Spleen (tissue), 11 donors: ENCODE data around the gene PPIA. TPM values are rescaled to one million over a fixed set of nuclear protein-coding genes. Genes with fewer than 3 reads are reported as not detected.
"Not testable (repeated sequence)": the region's sequence is repeated elsewhere in the genome, so short reads cannot be mapped to it uniquely, and the experiment has no call there.

Source experiments
- DNase-seq: peaks from one replicate; pipeline ENCODE4 v3.0.0-alpha.2; 2020
- H3K27ac ChIP-seq, 8 donors: fragments of 200-600 bp; sonication (generic) in 7 of 8; 1 replicate in 4 of 8; 2 replicates in 4 of 8; pipeline versions ENCODE4 v1.5.0 to v1.8.0; 2016 to 2021; ENCODE audit warnings: inconsistent platforms in 4 of 8, mild to moderate bottlenecking in 4 of 8, moderate library complexity in 1 of 8
- H3K27me3 ChIP-seq, 7 donors: fragments of 200-600 bp; sonication (generic) in 6 of 7; replicated peaks in 1 of 7; 1 replicate in 4 of 7; 2 replicates in 3 of 7; pipeline versions ENCODE4 v1.5.0 to v1.8.0; 2016 to 2021; ENCODE audit warnings: inconsistent platforms in 3 of 7, mild to moderate bottlenecking in 1 of 7
- H3K36me3 ChIP-seq, 6 donors: fragments of 200-600 bp; sonication (generic) in 5 of 6; 1 replicate in 4 of 6; 2 replicates in 2 of 6; pipeline versions ENCODE4 v1.5.0 to v1.8.0; 2016 to 2021; ENCODE audit warnings: inconsistent platforms in 2 of 6
- H3K4me1 ChIP-seq, 6 donors: fragments of 200-600 bp; sonication (generic) in 5 of 6; 1 replicate in 3 of 6; 2 replicates in 3 of 6; pipeline versions ENCODE4 v1.5.0 to v1.8.0; 2016 to 2021; ENCODE audit warnings: inconsistent platforms in 3 of 6
- H3K4me3 ChIP-seq, 8 donors: fragments of 200-600 bp; sonication (generic) in 7 of 8; 1 replicate in 4 of 8; 2 replicates in 4 of 8; pipeline versions ENCODE4 v1.5.0 to v1.8.0; 2016 to 2021; ENCODE audit warnings: inconsistent platforms in 4 of 8, mild to moderate bottlenecking in 4 of 8, moderate library complexity in 2 of 8
- H3K9me3 ChIP-seq, 8 donors: fragments of 200-600 bp; sonication (generic) in 7 of 8; 1 replicate in 4 of 8; 2 replicates in 4 of 8; pipeline versions ENCODE4 v1.5.0 to v1.8.0; 2016 to 2021; ENCODE audit warnings: inconsistent platforms in 4 of 8
- CTCF ChIP-seq, 11 experiments: fragments of 200-600 bp in 7 of 11; fragments of 450-650 bp in 4 of 11; sonication (generic) in 4 of 11; IDR thresholded peaks in 8 of 11; conservative IDR thresholded peaks in 3 of 11; 1 replicate in 7 of 11; 2 replicates in 4 of 11; pipeline versions ENCODE4 v1.4.0 to v1.8.0; 2016 to 2021; ENCODE audit warnings: antibody characterized with exemption in 11 of 11, inconsistent platforms in 4 of 11, mild to moderate bottlenecking in 1 of 11
- POLR2A ChIP-seq, 3 donors: fragments of 450-650 bp; IDR thresholded peaks; one replicate each; pipeline ENCODE4 v1.5.1; 2017; ENCODE audit warnings: antibody characterized with exemption in 3 of 3, mild to moderate bottlenecking in 1 of 3
- POLR2AphosphoS5 ChIP-seq, 3 donors: sonication (generic); formaldehyde crosslinking; IDR thresholded peaks; one replicate each; pipeline ENCODE4 v1.5.1; 2017; ENCODE audit warnings: antibody characterized with exemption in 3 of 3
- WGBS, 5 donors: extraction: QIAGEN DNeasy Blood & Tissue Kit in 3 of 5; methylation state at CpG; one replicate each; pipeline versions ENCODE4 v1.1.5 to v1.1.7; 2013 to 2018; 5-methylcytosine and 5-hydroxymethylcytosine counted together
- intact Hi-C: fragments of 100-400 bp; cut with DNase I; formaldehyde crosslinking; loops from one replicate; pipeline ENCODE4 v1.15.0; 2023; ENCODE audit warnings: low total_unique reads
- polyA plus RNA-seq, 3 donors: library from polyadenylated mRNA; stranded (reverse); fragments of 200-250 nt; gene quantifications; one replicate each; pipeline ENCODE4 v1.2.1, GENCODE V29; 2013
- total RNA-seq, 7 donors: library from RNA; depleted of rRNA in 3 of 7; stranded (reverse); fragments of >200 nt in 3 of 7; fragmentation: NEBNext Ultra II Directional in 4 of 7; extraction: Animal tissue kit (Norgen Biotek cat#: 25700) in 4 of 7; gene quantifications; one replicate each; pipeline versions ENCODE4 v1.1.0 to v1.2.1, GENCODE V29; 2016 to 2021
- donor health status: healthy with polysubstance abuse.
- donor health status: DM: no; HTN: no; CAD: no; lungs with moderate emphysema.
- donor health status: DM: no; HTN: no; CAD: no.
- donor health status: Bipolar disorder and iron deficiency.
- donor health status: healthy.
- donor health status: DM: no; HTN: no; CAD: no.
- donor health status: DM: yes; HTN: yes; CAD: no.

Gene PPIA
- total and polyA plus RNA-seq, 10 donors: 877 to 3,651 (median 1,259) TPM

DNA sequence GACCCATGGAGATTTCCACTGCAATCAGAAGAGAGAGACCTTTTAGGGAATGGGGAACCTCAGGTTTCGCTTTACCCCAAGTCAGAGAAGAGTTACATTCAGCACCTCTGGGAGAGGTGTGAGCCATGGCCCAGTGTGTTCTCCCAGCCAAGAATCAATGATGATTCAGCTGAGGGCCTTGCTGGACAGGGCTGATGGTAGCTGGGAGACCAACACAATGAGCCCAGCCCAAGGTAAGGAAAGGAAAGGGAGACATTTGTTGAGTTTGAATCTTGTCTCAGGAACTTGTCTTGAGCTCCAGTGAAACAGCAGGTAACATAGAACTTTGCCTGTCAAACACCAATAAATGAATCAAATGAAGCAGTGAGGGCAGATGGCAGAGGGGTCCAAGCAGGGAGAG, 14.0 kb upstream of the PPIA start:
- Histone ChIP-seq H3K27me3 (no peaks in the 10 kb centered on the region), H3K4me1 (no peaks in the 10 kb centered on the region), H3K27ac (no peak overlapping the region), H3K4me3 (no peak overlapping the region), H3K36me3 (no peaks in the 10 kb centered on the region), H3K9me3 (peaks cover 0 to 20% (median 12%) of the 10 kb centered on the region in 8 donors)
- no peak for TF ChIP-seq CTCF (IDR thresholded peaks at IDR 0.05 in 8 of 11, conservative IDR thresholded peaks at IDR 0.05 in 3 of 11)
- no peak for TF ChIP-seq POLR2A (IDR thresholded peaks at IDR 0.05)
- no peak for TF ChIP-seq POLR2AphosphoS5 (IDR thresholded peaks at IDR 0.05)
- intact Hi-C loops: no loop called here
- DNase-seq: no peak
- WGBS, 5 donors: 80 to 100% (median 95%) methylated on average over 1 of the region's 1 CpG

DNA sequence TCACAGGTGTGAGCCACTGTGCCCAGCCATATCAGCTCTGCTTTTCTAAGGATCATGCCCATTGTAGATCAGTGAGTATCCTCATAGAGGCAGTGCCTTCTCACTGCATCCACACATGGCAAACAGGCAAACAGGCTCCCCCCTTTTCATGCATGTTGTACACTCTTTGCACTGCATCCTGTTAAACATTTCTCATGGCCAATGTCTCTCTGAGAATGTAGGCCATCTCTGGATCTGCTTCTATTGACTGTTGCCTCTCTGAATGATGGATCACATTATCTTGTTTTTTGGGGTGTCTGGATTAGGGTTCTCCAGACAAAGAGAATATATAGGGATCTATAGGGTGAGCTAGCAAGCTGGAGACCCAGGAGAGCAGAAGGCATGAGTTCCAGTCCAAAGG, 13.1 kb upstream of the PPIA start:
- Histone ChIP-seq H3K9me3 (peaks cover 0 to 20% (median 12%) of the 10 kb centered on the region in 8 donors), H3K27ac (no peak overlapping the region), H3K36me3 (no peaks in the 10 kb centered on the region), H3K4me3 (no peak overlapping the region), H3K4me1 (no peaks in the 10 kb centered on the region), H3K27me3 (no peaks in the 10 kb centered on the region)
- intact Hi-C loops: no loop called here
- TF ChIP-seq POLR2A (IDR thresholded peaks at IDR 0.05) (no peak), POLR2AphosphoS5 (IDR thresholded peaks at IDR 0.05) (no peak), CTCF (IDR thresholded peaks at IDR 0.05 in 8 of 11, conservative IDR thresholded peaks at IDR 0.05 in 3 of 11) (no peak)
- no peak for DNase-seq

DNA sequence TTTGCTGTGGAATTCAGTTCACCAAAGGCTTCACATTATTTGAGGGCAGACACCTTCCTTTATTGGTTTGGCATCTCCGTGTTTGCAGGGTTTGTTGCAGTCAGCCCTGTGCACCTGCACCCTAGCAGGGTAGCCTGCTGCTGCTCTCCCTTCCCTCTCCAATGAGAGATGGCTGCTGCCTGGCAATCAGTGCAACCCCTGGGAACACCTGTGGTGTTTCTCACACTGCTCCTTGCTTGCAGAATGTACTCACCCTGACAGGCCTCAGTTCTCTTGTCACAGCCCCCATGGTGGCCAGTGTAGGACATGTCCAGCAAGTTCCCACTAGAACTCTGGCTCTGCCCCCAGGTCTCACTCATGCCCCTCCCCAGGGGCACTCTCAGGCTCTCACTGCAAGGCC, 12.1 kb upstream of the PPIA start:
- 78 to 100% (median 80%) methylated on average over 1 of the region's 1 CpG for WGBS, 5 donors
- H3K4me3 ChIP-seq: no peak overlapping the region
- H3K27ac ChIP-seq: no peak overlapping the region
- H3K27me3 ChIP-seq: no peaks in the 10 kb centered on the region
- no peaks in the 10 kb centered on the region for H3K36me3 ChIP-seq
- no peak for TF ChIP-seq POLR2A (IDR thresholded peaks at IDR 0.05)
- H3K9me3 ChIP-seq: peaks cover 0 to 20% (median 12%) of the 10 kb centered on the region in 8 donors
- DNase-seq: no peak
- H3K4me1 ChIP-seq: no peaks in the 10 kb centered on the region
- intact Hi-C loops: no loop called here

DNA sequence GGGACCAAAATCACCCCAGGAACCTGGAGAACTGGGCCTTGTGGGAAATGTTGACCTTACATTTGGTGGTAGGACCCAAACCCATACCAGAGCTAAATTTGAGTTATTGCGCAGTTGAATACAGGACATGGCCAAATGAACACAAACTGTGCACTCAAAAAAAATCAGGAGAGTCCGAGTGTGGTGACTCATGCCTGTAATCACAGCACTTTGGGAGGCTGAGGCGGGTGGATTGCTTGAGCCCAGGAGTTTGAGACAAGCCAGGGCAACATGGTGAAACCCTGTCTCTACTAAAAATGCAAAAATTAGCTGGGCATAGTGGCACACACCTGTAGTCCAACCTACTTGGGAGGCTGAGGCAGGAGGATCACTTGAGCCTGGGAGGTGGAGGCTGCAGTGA, 11.3 kb upstream of the PPIA start:
- H3K9me3 ChIP-seq: peaks cover 0 to 20% (median 12%) of the 10 kb centered on the region in 8 donors
- H3K27me3 ChIP-seq, DNase-seq, H3K4me1 ChIP-seq, H3K36me3 ChIP-seq, intact Hi-C loops, H3K4me3 ChIP-seq, H3K27ac ChIP-seq: not testable (repeated sequence)
- WGBS, 5 donors: 89 to 97% (median 96%) methylated on average over 3 of the region's 3 CpGs

DNA sequence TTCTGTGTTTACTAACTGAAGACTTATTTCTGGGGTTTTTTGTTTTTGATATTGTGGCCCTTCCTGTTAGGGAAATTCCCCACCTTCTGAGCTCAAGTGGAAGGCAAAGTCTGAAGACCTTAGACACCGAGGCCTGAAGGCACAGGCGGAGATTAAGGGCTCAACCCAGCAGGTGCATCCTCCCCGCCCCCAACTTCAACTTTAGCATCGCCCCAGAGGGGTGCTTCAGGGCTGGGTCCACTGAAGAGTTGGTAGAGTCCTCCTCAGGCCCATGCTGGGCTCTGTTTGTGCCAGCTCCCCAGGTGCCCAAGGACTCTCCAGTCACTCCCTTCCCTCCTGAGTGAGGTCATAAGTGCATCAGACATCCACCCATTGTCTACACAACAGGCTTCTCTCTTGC, 9.4 kb upstream of the PPIA start:
- intact Hi-C loops: no loop called here
- Histone ChIP-seq H3K27ac (no peak overlapping the region), H3K4me3 (no peak overlapping the region), H3K4me1 (no peaks in the 10 kb centered on the region), H3K36me3 (no peaks in the 10 kb centered on the region), H3K9me3 (peaks cover 0 to 20% (median 12%) of the 10 kb centered on the region in 8 donors), H3K27me3 (no peaks in the 10 kb centered on the region)
- peak; percentile 66 for DNase-seq
- WGBS, 5 donors: 48 to 67% (median 55%) methylated on average over 4 of the region's 4 CpGs
- no peak for TF ChIP-seq POLR2A (IDR thresholded peaks at IDR 0.05)
- TF ChIP-seq POLR2AphosphoS5 (IDR thresholded peaks at IDR 0.05): no peak
- TF ChIP-seq CTCF (IDR thresholded peaks at IDR 0.05 in 8 of 11, conservative IDR thresholded peaks at IDR 0.05 in 3 of 11): no peak
